H9 (cell line): ENCODE results near the gene PI3. TPM values are rescaled to one million over a fixed set of nuclear protein-coding genes. Genes with fewer than 3 reads are reported as not detected.
A peak's percentile ranks its signal among the peaks of the same experiment; 100 is the strongest.
"Not testable (repeated sequence)": the region's sequence is repeated elsewhere in the genome, so short reads cannot be mapped to it uniquely, and the experiment has no call there.

Experiments used
- DNase-seq: peaks from one replicate; pipeline ENCODE4 v3.0.0-alpha.2; 2017
- H2AFZ ChIP-seq: one replicate; pipeline ENCODE4 v1.6.1; 2013; ENCODE audit warnings: mild to moderate bottlenecking, low read length, control low read depth, moderate library complexity
- H2AK5ac ChIP-seq: 2 replicates; pipeline ENCODE4 v1.6.1; 2013; ENCODE audit warnings: low read length, control low read depth, mixed read lengths; ENCODE audit not compliant: insufficient read length
- H2BK120ac ChIP-seq: one replicate; pipeline ENCODE4 v1.6.1; 2013; ENCODE audit warnings: low read depth, mild to moderate bottlenecking, low read length, control low read depth, inconsistent platforms; ENCODE audit not compliant: poor library complexity, severe bottlenecking
- H2BK12ac ChIP-seq: 2 replicates; pipeline ENCODE4 v1.6.1; 2013; ENCODE audit warnings: low read length, control low read depth, mixed read lengths, low read depth; ENCODE audit not compliant: insufficient read length
- H2BK15ac ChIP-seq: 2 replicates; pipeline ENCODE4 v1.6.1; 2013; ENCODE audit warnings: low read depth, low read length, control low read depth
- H2BK20ac ChIP-seq: one replicate; pipeline ENCODE4 v1.6.1; 2013; ENCODE audit warnings: low read depth, mild to moderate bottlenecking, low read length, control low read depth, inconsistent platforms; ENCODE audit not compliant: poor library complexity, severe bottlenecking
- H2BK5ac ChIP-seq: 2 replicates; pipeline ENCODE4 v1.6.1; 2013; ENCODE audit warnings: low read length, control low read depth, mixed read lengths; ENCODE audit not compliant: insufficient read length
- H3K14ac ChIP-seq: 2 replicates; pipeline ENCODE4 v1.6.1; 2013; ENCODE audit warnings: low read length, control low read depth; ENCODE audit not compliant: insufficient read depth
- H3K18ac ChIP-seq: 2 replicates; pipeline ENCODE4 v1.6.1; 2013; ENCODE audit warnings: low read depth, mild to moderate bottlenecking, mixed read lengths, low read length, control low read depth; ENCODE audit not compliant: insufficient read length
- H3K23ac ChIP-seq: 2 replicates; pipeline ENCODE4 v1.6.1; 2013; ENCODE audit warnings: low read length, control low read depth, mixed read lengths, low read depth; ENCODE audit not compliant: insufficient read length
- H3K23me2 ChIP-seq: 2 replicates; pipeline ENCODE4 v1.6.1; 2013; ENCODE audit warnings: low read depth, mild to moderate bottlenecking, mixed read lengths, low read length, control low read depth; ENCODE audit not compliant: insufficient read length, poor library complexity, severe bottlenecking
- H3K27ac ChIP-seq: 2 replicates; pipeline ENCODE4 v1.5.1; 2013; ENCODE audit warnings: low read length, control low read depth, mixed read lengths, low read depth; ENCODE audit not compliant: insufficient read length
- H3K27me3 ChIP-seq: 2 replicates; pipeline ENCODE4 v1.6.1; 2013; ENCODE audit warnings: low read length, control low read depth, inconsistent platforms; ENCODE audit not compliant: insufficient read depth
- H3K4ac ChIP-seq: 2 replicates; pipeline ENCODE4 v1.6.1; 2013; ENCODE audit warnings: low read depth, mild to moderate bottlenecking, control low read depth, inconsistent platforms, low read length, moderate library complexity
- H3K4me1 ChIP-seq: 2 replicates; pipeline ENCODE4 v1.6.1; 2013; ENCODE audit warnings: low read length, control low read depth, inconsistent platforms; ENCODE audit not compliant: insufficient read depth
- H3K4me2 ChIP-seq: 2 replicates; pipeline ENCODE4 v1.6.1; 2013; ENCODE audit warnings: low read length, control low read depth, mixed read lengths; ENCODE audit not compliant: insufficient read length, insufficient read depth
- H3K56ac ChIP-seq: 2 replicates; pipeline ENCODE4 v1.6.1; 2013; ENCODE audit warnings: low read depth, mild to moderate bottlenecking, mixed read lengths, low read length, control low read depth; ENCODE audit not compliant: insufficient read length
- H3K79me1 ChIP-seq: 2 replicates; pipeline ENCODE4 v1.6.1; 2013; ENCODE audit warnings: low read depth, mild to moderate bottlenecking, moderate library complexity, low read length, control low read depth, inconsistent platforms; ENCODE audit not compliant: insufficient read depth, poor library complexity, severe bottlenecking
- H3K79me2 ChIP-seq: 2 replicates; pipeline ENCODE4 v1.6.1; 2013; ENCODE audit warnings: low read length, control low read depth, inconsistent platforms; ENCODE audit not compliant: insufficient read depth
- H3K9ac ChIP-seq: 2 replicates; pipeline ENCODE4 v1.6.1; 2013; ENCODE audit warnings: low read length, control low read depth, mixed read lengths; ENCODE audit not compliant: insufficient read length; ENCODE audit errors: extremely low read depth
- H3K9me3 ChIP-seq: one replicate; pipeline ENCODE4 v1.6.1; 2013; ENCODE audit warnings: low read depth, low read length, inconsistent platforms; ENCODE audit not compliant: control insufficient read depth
- H3T11ph ChIP-seq: one replicate; pipeline ENCODE4 v1.6.1; 2013; ENCODE audit warnings: mild to moderate bottlenecking, low read length, control low read depth, inconsistent platforms
- H4K20me1 ChIP-seq: one replicate; pipeline ENCODE4 v1.6.1; 2013; ENCODE audit not compliant: control insufficient read depth, insufficient read length, insufficient read depth
- H4K5ac ChIP-seq: 2 replicates; pipeline ENCODE4 v1.6.1; 2013; ENCODE audit warnings: low read depth, mild to moderate bottlenecking, mixed read lengths, low read length, control low read depth; ENCODE audit not compliant: insufficient read length
- H4K8ac ChIP-seq: replicated peaks from 2 replicates; pipeline ENCODE4 v1.6.1; 2013; ENCODE audit warnings: low read length, control low read depth, mixed read lengths, low read depth; ENCODE audit not compliant: insufficient read length
- H4K91ac ChIP-seq: 2 replicates; pipeline ENCODE4 v1.6.1; 2013; ENCODE audit warnings: low read depth, mild to moderate bottlenecking, moderate library complexity, mixed read lengths, low read length, control low read depth; ENCODE audit not compliant: insufficient read length
- H3K27ac Mint-ChIP-seq, 3 experiments: 2 replicates in 2 of 3; 3 replicates in 1 of 3; pipeline ENCODE4 v1.8.0; 2020 to 2021; ENCODE audit warnings: mixed read lengths in 3 of 3, mild to moderate bottlenecking in 1 of 3, moderate library complexity in 1 of 3
- H3K27me3 Mint-ChIP-seq: 2 replicates; pipeline ENCODE4 v1.8.0; 2021; ENCODE audit warnings: low read depth, mild to moderate bottlenecking, moderate library complexity, mixed read lengths
- H3K36me3 Mint-ChIP-seq, 3 experiments: 2 replicates in 2 of 3; 3 replicates in 1 of 3; pipeline ENCODE4 v1.8.0; 2020 to 2021; ENCODE audit warnings: low read depth in 3 of 3, mixed read lengths in 3 of 3; ENCODE audit not compliant: insufficient read depth in 1 of 3
- H3K4me1 Mint-ChIP-seq, 2 experiments: 2 replicates each; pipeline ENCODE4 v1.8.0; 2020; ENCODE audit warnings: mixed read lengths in 2 of 2
- H3K4me3 Mint-ChIP-seq, 2 experiments: 2 replicates in 1 of 2; 3 replicates in 1 of 2; pipeline ENCODE4 v1.8.0; 2020 to 2021; ENCODE audit warnings: mild to moderate bottlenecking in 2 of 2, mixed read lengths in 2 of 2, moderate library complexity in 1 of 2
- H3K9me3 Mint-ChIP-seq, 2 experiments: 2 replicates in 1 of 2; 3 replicates in 1 of 2; pipeline ENCODE4 v1.8.0; 2020; ENCODE audit warnings: mild to moderate bottlenecking in 2 of 2, mixed read lengths in 2 of 2, moderate library complexity in 1 of 2
- CTCF ChIP-seq: fragments of 200-600 bp; sonication (generic); conservative IDR thresholded peaks from 3 replicates; pipeline ENCODE4 v1.8.0; 2021; ENCODE audit warnings: antibody characterized with exemption, mild to moderate bottlenecking
- WGBS: extraction: QIAGEN DNeasy Blood & Tissue Kit; methylation state at CpG from one replicate; pipeline ENCODE4 v1.1.7; 2013; ENCODE audit warnings: missing lambda C conversion rate, low lambda C conversion rate, mixed read lengths; ENCODE audit not compliant: insufficient read length; ENCODE audit errors: extremely low coverage; 5-methylcytosine and 5-hydroxymethylcytosine counted together
- total RNA-seq: library from RNA; stranded (reverse); gene quantifications from 2 replicates; pipeline ENCODE4 v1.2.1, GENCODE V29; 2021

The PI3 gene
- total RNA-seq, 1 experiment from 2014 or later: not detected

- Histone ChIP-seq H4K5ac (no peak overlapping the region), H3T11ph (no peak overlapping the region), H3K56ac (no peak overlapping the region), H4K20me1 (no peaks in the 10 kb centered on the region), H3K79me1 (no peaks in the 10 kb centered on the region), H3K4me1 (no peaks in the 10 kb centered on the region), H2AK5ac (no peak overlapping the region), H3K23ac (no peak overlapping the region), H3K18ac (no peak overlapping the region), H2BK20ac (no peak overlapping the region), H2BK120ac (no peak overlapping the region), H4K8ac (no peak overlapping the region), H3K23me2 (no peaks in the 10 kb centered on the region), H3K9ac (no peak overlapping the region), H3K9me3 (no peaks in the 10 kb centered on the region), H2BK5ac (no peak overlapping the region), H2BK12ac (no peak overlapping the region), H2AFZ (no peak overlapping the region), H3K27me3 (no peaks in the 10 kb centered on the region), H4K91ac (no peak overlapping the region), H3K4ac (no peak overlapping the region), H3K27ac (no peak overlapping the region), H3K4me2 (no peak overlapping the region), H2BK15ac (no peak overlapping the region), H3K79me2 (no peaks in the 10 kb centered on the region), H3K14ac (no peak overlapping the region)
- TF ChIP-seq CTCF: 0 out of 3 replicates have a peak, but pooled peaks have one; percentile 26
- H3K27me3 Mint-ChIP-seq: peaks cover 13% of the 10 kb centered on the region
- no peak overlapping the region for H3K4me3 Mint-ChIP-seq
- no CpG with 5 or more reads among the region's 3 CpGs for WGBS
- peaks cover 10 to 22% of the 10 kb centered on the region in 2 experiments for H3K9me3 Mint-ChIP-seq
- no peak overlapping the region for H3K27ac Mint-ChIP-seq
- DNase-seq: no peak
- H3K36me3 Mint-ChIP-seq: no peaks in the 10 kb centered on the region; a peak in 1 of 7 replicates
- H3K4me1 Mint-ChIP-seq: no peaks in the 10 kb centered on the region
Measured at GRCh38 chr20:45154183-45154582, 20.5 kb upstream of the PI3 start.

DNA sequence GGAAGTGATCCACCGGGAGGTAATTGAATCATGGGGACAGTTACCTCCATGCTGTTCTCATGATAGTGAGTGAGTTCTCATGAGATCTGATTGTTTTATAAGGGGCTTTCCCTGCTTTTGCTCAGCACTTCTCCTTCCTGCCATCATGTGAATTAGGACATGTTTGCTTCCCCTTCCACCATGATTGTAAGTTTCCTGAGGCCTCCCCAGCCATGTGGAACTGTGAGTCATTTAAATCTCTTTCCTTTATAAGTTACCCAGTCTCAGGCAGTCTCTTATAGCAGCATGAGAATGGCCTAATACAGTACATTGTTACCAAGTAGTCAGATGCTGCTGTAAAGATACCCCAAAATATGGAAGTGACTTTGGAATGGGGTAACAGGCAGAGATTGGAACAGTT is 19.9 kb upstream of the PI3 start:
- H3K23ac ChIP-seq: not testable (repeated sequence)
- no CpG with 5 or more reads among the region's 1 CpG for WGBS

More for the DNA sequence above, 19.9 kb upstream of the PI3 start:
- not testable (repeated sequence) for H3K27me3 ChIP-seq, H4K91ac ChIP-seq, H2BK12ac ChIP-seq, DNase-seq, H3K27me3 Mint-ChIP-seq, H2BK120ac ChIP-seq, H4K20me1 ChIP-seq, H4K5ac ChIP-seq, H3K18ac ChIP-seq, H3K36me3 Mint-ChIP-seq, H3K4me1 ChIP-seq, H3K4me1 Mint-ChIP-seq, H3K79me2 ChIP-seq, H2BK5ac ChIP-seq, H3T11ph ChIP-seq, H3K23me2 ChIP-seq, H3K4me3 Mint-ChIP-seq, H3K14ac ChIP-seq, H3K27ac Mint-ChIP-seq, H3K4ac ChIP-seq, H2AFZ ChIP-seq, H3K9me3 ChIP-seq, H2BK20ac ChIP-seq, H4K8ac ChIP-seq, H3K9ac ChIP-seq, H3K4me2 ChIP-seq, H2AK5ac ChIP-seq, H3K56ac ChIP-seq, H3K79me1 ChIP-seq, H3K27ac ChIP-seq, H2BK15ac ChIP-seq
- H3K9me3 Mint-ChIP-seq: peaks cover 11 to 23% of the 10 kb centered on the region in 2 experiments
